ENCODE measurements around the gene GPR65. TPM values are rescaled to one million over a fixed set of nuclear protein-coding genes. Genes with fewer than 3 reads are reported as not detected.

GPR65 gene
- total RNA-seq, 1 experiment from 2014 or later: 0.09 TPM

DNA sequence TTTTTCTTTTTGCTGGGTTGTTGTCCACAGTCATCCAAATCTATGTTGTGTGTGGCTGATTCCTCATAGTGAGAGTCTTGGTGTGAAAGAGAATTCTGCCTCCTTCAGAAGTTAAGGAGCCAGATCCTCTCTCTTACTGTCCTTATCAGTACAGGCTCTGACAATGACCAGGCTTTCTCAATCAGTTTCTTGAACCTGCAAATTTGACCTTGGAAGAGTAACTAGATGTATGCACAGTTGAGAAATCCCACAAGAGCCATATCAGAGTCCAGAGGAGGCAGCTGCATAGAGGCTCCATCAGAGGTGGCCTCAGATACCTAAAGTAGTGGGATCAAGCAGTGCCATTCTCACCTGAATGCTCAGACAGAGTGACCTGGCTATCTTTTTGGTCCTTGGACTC, 6.5 kb upstream of the GPR65 start:
- H3K4me1 Mint-ChIP-seq (ENCODE audit: low read depth, unreplicated experiment): no peaks in the 10 kb centered on the region
- TF ChIP-seq, protein P1, sequence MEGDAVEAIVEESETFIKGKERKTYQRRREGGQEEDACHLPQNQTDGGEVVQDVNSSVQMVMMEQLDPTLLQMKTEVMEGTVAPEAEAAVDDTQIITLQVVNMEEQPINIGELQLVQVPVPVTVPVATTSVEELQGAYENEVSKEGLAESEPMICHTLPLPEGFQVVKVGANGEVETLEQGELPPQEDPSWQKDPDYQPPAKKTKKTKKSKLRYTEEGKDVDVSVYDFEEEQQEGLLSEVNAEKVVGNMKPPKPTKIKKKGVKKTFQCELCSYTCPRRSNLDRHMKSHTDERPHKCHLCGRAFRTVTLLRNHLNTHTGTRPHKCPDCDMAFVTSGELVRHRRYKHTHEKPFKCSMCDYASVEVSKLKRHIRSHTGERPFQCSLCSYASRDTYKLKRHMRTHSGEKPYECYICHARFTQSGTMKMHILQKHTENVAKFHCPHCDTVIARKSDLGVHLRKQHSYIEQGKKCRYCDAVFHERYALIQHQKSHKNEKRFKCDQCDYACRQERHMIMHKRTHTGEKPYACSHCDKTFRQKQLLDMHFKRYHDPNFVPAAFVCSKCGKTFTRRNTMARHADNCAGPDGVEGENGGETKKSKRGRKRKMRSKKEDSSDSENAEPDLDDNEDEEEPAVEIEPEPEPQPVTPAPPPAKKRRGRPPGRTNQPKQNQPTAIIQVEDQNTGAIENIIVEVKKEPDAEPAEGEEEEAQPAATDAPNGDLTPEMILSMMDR (IDR thresholded peaks at IDR 0.05; ENCODE audit: unreplicated experiment): no peak
- no TSS peak for BruUV-seq (replicated peaks)
- CTCF ChIA-PET: no interaction called here
- no peak for DNase-seq
- no peaks in the 10 kb centered on the region for H3K27me3 Mint-ChIP-seq (ENCODE audit: unreplicated experiment)
- intact Hi-C loops (cut with micrococcal nuclease; ENCODE audit: unreplicated experiment): no loop called here
- H3K9me3 Mint-ChIP-seq (ENCODE audit: low read depth, unreplicated experiment): no peaks in the 10 kb centered on the region
- peaks cover 4% of the 10 kb centered on the region for H3K36me3 Mint-ChIP-seq (ENCODE audit: insufficient read depth, unreplicated experiment)
- H3K27ac Mint-ChIP-seq (ENCODE audit: unreplicated experiment): no peak overlapping the region
- H3K4me3 Mint-ChIP-seq (ENCODE audit: low read depth, unreplicated experiment): no peak overlapping the region

DNA sequence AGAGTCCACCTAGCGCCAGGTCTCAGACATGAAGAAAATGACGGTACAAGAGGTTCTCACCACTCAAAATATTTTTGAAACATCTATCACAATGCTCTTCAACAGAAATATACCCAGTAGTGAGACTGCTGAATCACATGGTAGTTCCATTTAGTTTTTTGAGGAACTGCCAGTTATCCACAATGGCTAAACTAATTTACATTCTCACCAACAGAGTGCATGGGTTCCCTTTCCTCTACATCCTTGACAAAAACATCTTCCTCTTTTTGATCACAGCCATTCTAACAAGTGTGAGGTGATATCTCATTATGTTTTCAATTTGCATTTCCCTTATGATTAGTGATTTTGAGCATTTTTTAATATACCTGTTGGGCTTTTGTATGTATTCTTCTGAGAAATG, 5.7 kb upstream of the GPR65 start:
- Mint-ChIP-seq H3K4me1 (ENCODE audit: low read depth, unreplicated experiment) (no peaks in the 10 kb centered on the region), H3K9me3 (ENCODE audit: low read depth, unreplicated experiment) (no peaks in the 10 kb centered on the region), H3K27ac (ENCODE audit: unreplicated experiment) (no peak overlapping the region), H3K4me3 (ENCODE audit: low read depth, unreplicated experiment) (no peak overlapping the region), H3K36me3 (ENCODE audit: insufficient read depth, unreplicated experiment) (no peaks in the 10 kb centered on the region), H3K27me3 (ENCODE audit: unreplicated experiment) (no peaks in the 10 kb centered on the region)
- intact Hi-C loops (cut with micrococcal nuclease; ENCODE audit: unreplicated experiment): no loop called here
- CTCF ChIA-PET: no interaction called here
- no TSS peak for BruUV-seq (replicated peaks)
- no peak for DNase-seq
- TF ChIP-seq, protein P1 (IDR thresholded peaks at IDR 0.05; ENCODE audit: unreplicated experiment): no peak

GRCh38 chr14:88002421-88003075, 2.4 kb upstream of the GPR65 start:
- TF ChIP-seq, protein P1 (IDR thresholded peaks at IDR 0.05; ENCODE audit: unreplicated experiment): no peak
- DNase-seq: no peak
- Mint-ChIP-seq H3K9me3 (ENCODE audit: low read depth, unreplicated experiment) (no peaks in the 10 kb centered on the region), H3K4me1 (ENCODE audit: low read depth, unreplicated experiment) (no peaks in the 10 kb centered on the region), H3K4me3 (ENCODE audit: low read depth, unreplicated experiment) (no peak overlapping the region), H3K27ac (ENCODE audit: unreplicated experiment) (no peak overlapping the region), H3K36me3 (ENCODE audit: insufficient read depth, unreplicated experiment) (no peaks in the 10 kb centered on the region), H3K27me3 (ENCODE audit: unreplicated experiment) (no peaks in the 10 kb centered on the region)
- intact Hi-C loops (cut with micrococcal nuclease; ENCODE audit: unreplicated experiment): no loop called here
- no TSS peak for BruUV-seq (replicated peaks)
- CTCF ChIA-PET: no interaction called here

DNA sequence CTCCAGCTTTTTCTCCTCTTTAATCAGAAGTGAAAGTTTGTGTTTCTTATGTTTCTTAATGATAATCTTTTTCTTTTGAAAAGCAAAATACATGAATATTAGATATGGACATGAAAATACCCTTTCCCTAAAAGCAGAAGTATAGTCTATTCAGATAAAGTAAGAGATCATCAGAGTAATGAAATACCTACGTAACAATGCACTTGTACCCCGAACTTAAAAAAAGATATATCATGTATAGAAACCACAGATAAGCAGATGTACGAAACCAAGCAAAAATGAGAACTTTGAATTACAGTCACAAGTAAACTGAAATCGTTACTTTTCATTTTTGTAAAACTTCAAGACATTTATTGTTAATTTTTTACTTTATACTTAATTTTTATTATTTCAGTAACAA, 1.5 kb upstream of the GPR65 start:
- no peaks in the 10 kb centered on the region for H3K36me3 Mint-ChIP-seq (ENCODE audit: insufficient read depth, unreplicated experiment)
- no peaks in the 10 kb centered on the region for H3K27me3 Mint-ChIP-seq (ENCODE audit: unreplicated experiment)

More for the DNA sequence above, 1.5 kb upstream of the GPR65 start:
- TF ChIP-seq, protein P1 (IDR thresholded peaks at IDR 0.05; ENCODE audit: unreplicated experiment): no peak
- H3K27ac Mint-ChIP-seq (ENCODE audit: unreplicated experiment): no peak overlapping the region
- intact Hi-C loops (cut with micrococcal nuclease; ENCODE audit: unreplicated experiment): no loop called here
- no peak for DNase-seq
- H3K4me3 Mint-ChIP-seq (ENCODE audit: low read depth, unreplicated experiment): no peak overlapping the region
- BruUV-seq (replicated peaks): no TSS peak
- no peaks in the 10 kb centered on the region for H3K4me1 Mint-ChIP-seq (ENCODE audit: low read depth, unreplicated experiment)
- CTCF ChIA-PET: no interaction called here
- H3K9me3 Mint-ChIP-seq (ENCODE audit: low read depth, unreplicated experiment): no peaks in the 10 kb centered on the region
